Frontal cortex (tissue), 4 donors: ENCODE measurements around the gene PTPRN2. TPM values are rescaled to one million over a fixed set of nuclear protein-coding genes. Genes with fewer than 3 reads are reported as not detected.
"Not testable (repeated sequence)": the region's sequence is repeated elsewhere in the genome, so short reads cannot be mapped to it uniquely, and the experiment has no call there.

Source experiments
- DNase-seq, 2 donors: peaks; one replicate each; pipeline ENCODE4 v3.0.0; 2012; ENCODE audit warnings: low spot score in 2 of 2
- FAIRE-seq: peaks from 2 replicates; lab custom pipeline; 2012; peaks lifted over from hg19 to GRCh38; lab: Jason Lieb, UNC
- total RNA-seq: library from RNA; depleted of rRNA; stranded (reverse); fragments of >200 nt; gene quantifications from one replicate; pipeline ENCODE4 v1.2.3, GENCODE V29; 2014
- donor health status: control.
- donor health status: control.
- donor health status: control.

Gene PTPRN2
- total RNA-seq, 1 donor from 2014 or later: 52.2 TPM

DNA sequence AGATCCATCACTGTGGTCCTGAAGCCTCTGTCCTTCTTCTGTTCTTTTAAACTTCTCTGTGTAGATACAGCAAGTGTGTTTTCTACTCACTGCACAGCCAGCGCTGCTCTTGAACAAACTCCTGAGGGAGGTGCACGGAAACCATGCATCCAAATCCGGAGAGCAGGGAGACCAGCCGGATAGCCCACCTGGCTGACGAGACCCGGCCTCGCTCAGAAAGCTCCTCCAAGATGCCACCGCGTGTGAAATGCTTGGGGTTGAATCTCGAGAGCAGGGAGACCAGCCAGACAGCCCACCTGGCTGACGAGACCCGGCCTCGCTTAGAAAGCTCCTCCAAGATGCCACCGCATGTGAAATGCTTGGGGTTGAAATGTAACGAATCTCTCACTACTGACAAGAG lies 602.0 kb downstream of the PTPRN2 start:
- DNase-seq (no peak), FAIRE-seq (no peak)

DNA sequence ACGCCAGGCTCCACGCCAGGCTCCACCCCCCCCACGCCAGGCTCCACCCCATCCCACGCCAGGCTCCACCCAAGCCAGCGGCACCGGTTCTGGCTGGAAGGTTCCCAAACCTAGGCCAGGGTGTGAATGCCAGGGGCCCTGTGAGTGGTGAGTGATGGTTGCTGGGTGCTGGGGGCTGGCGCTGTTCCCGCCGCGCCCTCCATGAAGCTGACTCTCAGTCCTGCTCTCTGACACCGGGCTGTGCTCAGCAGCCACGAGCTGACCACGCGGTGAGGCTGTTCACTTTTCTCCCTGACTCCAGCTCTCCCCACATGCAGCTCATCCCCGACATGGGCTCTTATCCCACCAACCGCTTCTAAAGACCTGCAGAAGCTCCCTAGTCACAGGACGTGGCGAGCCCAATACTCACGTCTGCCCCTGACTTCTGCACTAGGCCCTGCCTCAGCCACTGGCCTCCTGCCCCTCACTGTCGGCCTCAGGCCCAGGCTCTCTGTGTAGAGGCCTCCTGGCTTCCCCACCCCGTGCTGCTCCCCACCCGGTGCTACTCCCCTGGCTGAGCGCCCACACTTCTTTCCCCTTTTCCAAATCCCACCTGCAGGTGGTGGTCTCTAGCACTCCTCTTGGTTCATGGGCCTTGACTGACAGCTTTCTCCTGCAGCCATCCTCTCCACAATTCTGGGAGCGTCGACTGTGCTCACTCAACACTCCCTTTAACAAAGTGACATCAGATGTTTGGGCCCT lies 603.0 kb downstream of the PTPRN2 start:
- DNase-seq: no peak
- FAIRE-seq: no peak

DNA sequence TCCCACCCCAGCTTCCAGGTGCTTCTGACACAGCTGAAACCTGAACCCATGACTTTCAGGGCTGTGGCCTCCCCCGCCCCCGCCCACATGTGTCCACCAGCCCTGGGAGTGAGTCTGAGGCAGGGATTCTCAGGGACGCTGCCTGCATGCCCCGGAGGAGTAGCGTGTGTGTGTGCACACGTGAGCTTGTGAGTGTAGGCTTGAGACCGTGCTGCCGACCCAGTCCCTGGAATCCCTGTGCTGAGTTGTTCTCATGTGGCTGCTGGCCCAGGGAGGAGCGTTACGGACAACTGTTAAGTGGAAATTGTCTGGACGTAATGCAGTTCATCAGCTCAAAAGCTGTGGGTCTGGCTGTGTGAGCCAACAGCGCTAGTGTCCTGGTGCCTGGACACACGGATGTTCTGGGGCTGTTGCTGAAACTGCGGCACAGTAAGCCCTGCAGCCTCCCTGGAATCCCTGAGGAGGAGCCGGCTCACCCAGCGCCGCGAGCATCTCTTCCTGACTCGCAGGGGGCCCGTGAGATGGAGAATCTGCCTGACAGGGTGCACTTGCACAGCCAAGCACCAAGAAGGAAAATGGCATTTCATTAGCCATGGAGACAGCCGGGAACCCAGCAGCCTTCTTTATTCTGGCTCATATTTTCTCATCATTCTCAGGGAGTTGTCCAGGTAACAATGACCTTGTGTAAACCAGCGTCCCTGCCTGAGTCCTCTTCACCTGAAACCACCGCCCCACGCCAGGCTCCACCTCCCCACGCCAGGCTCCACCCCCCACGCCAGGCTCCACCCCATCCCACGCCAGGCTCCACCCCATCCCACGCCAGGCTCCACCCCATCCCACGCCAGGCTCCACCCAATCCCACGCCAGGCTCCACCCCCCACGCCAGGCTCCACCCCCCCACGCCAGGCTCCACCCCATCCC lies 603.9 kb downstream of the PTPRN2 start:
- FAIRE-seq (no peak), DNase-seq (no peak)

GRCh38 chr7:157981778-157982177 lies 605.8 kb downstream of the PTPRN2 start:
- DNase-seq (no peak), FAIRE-seq (no peak)

GRCh38 chr7:157980774-157981173 lies 606.8 kb downstream of the PTPRN2 start:
- FAIRE-seq (no peak), DNase-seq (no peak)

DNA sequence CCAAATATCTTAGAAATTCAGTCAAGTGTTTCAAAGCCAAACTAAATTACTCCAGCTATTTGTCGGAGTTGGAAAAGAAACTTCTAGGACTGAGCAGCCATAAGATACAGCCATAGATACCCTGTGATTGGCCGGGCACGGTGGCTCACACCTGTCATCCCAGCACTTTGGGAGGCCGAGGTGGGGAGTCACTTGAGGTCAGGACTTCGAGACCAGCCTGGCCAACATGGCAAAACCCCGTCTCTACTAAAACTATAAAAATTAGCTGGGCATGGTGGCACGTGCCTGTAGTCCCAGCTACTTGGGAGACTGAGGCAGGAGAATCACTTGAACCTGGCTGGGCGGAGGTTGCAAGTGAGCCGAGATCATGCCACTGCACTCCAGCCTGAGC lies 607.3 kb downstream of the PTPRN2 start:
- DNase-seq, FAIRE-seq: not testable (repeated sequence)

DNA sequence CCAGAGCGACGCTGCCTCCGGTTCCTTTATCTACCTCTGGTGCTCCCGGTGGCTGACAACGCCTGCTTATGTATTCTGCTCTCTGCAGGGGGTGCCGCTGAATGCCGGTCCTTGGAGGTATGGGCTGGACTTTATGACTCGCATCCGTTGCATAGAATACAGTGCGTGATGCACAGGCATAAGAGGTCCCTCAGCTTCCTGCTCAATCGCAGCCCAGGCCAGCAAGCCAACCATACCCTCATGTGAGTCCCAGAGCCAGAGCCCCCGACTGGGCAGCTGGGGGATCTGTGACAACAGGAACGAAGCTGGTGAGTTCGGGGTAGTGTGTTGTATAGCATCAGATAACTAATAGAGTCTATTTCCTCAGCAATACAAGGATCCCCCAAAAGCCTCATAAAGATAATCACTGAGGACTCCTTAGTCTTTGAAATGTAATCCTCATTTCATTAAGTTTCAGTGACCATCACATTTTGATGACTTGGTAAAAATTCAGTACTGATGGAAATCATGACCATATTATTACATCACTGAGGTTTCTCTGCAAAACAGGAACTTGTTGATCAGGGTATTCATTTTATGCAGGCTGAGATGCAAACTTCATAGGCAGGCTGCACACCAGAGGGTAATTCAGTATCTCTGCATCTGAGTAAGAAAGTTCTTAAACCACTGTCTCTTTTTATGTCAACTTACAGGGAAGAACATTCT lies 607.8 kb downstream of the PTPRN2 start:
- DNase-seq (no peak), FAIRE-seq (no peak)

DNA sequence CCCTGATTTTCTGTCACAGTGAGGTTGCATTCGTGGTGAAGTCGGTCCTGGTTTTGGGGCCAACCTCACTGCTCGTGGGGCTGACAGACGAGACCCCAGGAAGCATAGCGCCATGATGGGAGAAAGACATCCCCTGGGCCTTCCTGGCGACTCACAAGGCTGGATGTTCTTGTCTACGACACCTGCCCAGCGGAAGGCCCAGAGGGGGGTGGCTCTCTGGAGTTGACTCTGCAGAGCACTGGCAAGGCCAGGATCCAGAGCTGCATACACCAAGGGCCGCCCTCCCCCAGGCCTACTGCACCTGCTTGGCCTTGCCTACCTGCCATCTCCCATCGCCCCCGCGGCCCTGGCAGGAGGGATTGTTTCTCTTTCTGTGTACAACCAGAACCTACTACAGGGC lies 608.9 kb downstream of the PTPRN2 start:
- DNase-seq (no peak), FAIRE-seq (no peak)

- no peak for FAIRE-seq
- no peak for DNase-seq
These were observed 609.7 kb downstream of the PTPRN2 start for GRCh38 chr7:157977717-157978496.

DNA sequence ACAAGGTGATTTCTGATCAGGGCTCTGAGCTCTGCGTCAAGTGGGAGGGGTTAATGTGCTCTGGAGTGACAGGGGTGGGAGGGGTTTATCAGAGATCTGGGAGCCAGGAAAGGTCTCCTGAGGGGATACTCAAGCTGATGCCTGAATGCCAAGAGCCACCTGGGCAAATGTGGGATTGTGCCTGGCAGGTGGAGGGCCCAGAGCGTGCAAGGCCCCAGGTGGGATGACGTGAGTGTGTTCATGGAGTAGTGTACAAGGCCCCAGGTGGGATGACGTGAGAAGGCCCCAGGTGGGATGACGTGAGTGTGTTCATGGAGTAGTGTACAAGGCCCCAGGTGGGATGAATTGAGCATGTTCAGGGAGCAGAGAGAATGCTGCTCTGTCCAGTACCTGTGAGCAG lies 610.3 kb downstream of the PTPRN2 start:
- no peak for FAIRE-seq

GRCh38 chr7:157976406-157976805 lies 611.2 kb downstream of the PTPRN2 start:
- DNase-seq: no peak
- FAIRE-seq: no peak

More for the DNA sequence above, 610.3 kb downstream of the PTPRN2 start:
- DNase-seq: no peak

DNA sequence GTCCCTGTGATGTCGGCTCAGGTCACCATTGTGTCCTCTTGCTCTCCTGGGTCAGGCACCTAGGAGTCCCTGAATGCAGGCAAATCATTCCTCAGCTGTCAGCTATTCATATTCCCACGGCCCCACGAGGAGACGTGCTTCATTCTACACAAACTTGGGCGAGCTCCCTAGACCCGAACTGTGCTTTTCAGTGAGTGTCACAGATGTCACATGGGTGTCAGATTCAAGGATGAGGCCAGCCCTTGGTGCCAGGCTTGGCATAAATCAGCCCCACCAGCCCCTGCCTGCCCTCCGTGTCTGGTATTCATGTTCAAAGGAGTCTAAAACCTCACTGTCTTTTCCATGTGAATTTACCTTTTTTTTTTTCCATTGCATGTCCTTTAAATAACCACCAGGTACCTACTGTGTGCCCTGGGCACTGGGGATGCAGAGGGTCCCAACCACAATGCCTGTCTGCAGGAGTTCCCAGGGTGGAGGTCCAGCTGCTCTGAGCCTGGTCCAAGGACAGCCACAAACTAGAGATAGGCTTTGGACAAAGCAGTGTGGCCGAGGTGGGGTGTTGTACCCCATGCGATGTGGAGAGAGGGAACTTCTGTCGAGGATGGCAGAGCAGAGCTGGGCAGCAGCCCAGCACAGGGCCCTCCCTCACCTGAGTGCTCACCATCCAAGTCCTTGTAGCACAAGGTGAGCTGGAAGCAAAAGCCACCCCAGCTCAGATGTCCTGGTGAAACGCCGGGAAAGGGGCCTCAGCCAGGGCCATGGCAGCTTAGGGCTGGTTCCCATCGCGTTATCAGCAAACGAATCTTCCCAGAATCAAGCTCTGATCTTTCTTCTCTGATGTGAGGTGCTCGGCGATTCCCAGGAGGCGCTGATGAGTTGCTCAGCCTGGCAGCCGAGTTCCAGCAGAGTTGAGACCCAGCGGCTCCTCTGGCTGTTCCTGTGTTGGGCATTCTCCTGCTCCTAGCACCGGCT lies 611.9 kb downstream of the PTPRN2 start:
- DNase-seq (no peak), FAIRE-seq (no peak)

- no peak for DNase-seq
- FAIRE-seq: no peak
These were observed 612.9 kb downstream of the PTPRN2 start for GRCh38 chr7:157974678-157975230.

DNA sequence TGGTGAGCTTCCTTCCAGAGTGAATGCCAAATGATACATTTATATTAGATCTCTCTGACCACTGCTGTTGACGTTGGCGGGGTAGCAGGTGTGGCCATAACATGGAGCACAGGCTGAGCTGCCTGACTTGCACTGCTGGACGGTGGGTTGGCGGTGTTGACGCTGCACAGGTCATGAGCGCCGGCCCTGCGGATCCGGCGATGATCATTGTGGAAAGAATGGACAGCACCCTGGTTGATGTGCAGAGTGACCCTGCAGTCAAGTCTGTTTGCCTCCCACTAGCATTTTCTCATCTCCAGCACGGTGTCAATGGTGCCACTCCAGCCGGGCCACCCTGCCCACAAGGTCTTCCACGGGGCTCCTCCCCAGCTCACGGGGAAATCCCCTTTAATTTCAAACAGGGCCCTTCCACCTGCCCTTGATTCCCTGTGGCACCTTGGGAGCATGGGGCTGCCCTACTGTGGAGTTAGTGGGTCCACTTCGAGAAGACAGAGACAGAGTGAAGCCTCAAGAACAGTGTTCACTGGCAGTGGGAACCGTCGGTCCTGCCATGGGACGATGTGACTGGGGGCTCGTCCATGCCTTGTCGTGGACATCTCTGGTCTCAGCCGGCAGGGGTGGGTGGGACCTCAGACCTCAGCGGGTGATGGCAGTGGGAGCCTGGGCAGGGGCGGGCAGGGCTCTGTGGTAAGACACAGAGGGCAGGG lies 613.5 kb downstream of the PTPRN2 start:
- FAIRE-seq: no peak

GRCh38 chr7:157972914-157973313 lies 614.7 kb downstream of the PTPRN2 start:
- no peak for FAIRE-seq
- DNase-seq: no peak

More for the DNA sequence above, 613.5 kb downstream of the PTPRN2 start:
- no peak for DNase-seq

DNA sequence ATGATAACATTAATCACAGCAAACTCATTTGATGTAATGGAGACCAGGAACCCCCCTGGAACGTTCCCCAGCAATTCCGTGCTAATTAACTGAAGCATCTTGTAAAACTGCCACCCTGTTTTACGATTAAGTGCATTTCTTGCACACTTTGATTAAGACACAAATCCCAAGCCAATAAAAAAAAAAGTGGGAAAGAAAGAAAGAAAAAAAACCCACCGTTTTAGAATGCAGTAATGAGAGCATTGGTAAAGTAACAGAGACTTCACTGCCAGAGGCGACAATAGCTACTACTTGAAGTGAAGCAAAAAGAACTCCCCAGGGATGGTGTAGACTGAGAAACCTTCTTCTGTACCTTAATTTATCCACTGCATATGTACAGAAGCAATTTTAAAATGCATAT lies 616.1 kb downstream of the PTPRN2 start:
- no peak for DNase-seq
- FAIRE-seq: no peak

DNA sequence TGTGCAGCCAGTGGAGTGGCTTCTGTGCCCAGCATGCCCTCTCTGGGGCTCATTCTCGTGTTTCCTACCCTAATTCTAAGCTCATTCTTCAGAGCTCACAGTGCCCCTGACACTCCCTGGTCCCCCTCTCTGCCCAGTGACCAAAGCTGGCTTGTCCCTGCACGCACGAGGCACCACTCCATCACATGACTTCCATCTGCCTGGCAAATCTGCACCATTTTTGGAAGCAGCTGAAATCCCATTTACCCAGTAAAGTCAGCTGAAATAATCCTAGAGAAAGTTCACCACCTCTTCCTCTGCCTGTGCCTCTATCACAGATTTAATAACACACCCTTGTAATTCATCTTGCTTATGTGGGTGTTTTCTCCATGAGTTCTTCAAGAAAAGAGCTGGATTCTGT lies 616.9 kb downstream of the PTPRN2 start:
- DNase-seq: no peak
- FAIRE-seq: no peak

GRCh38 chr7:157969995-157970394 lies 617.6 kb downstream of the PTPRN2 start:
- no peak for FAIRE-seq
- no peak for DNase-seq
